H1 (cell line): Measurements from ENCODE around the gene CEP104. TPM values are rescaled to one million over a fixed set of nuclear protein-coding genes. Genes with fewer than 3 reads are reported as not detected.

Source experiments
- CTCF ChIA-PET: fragments of 300-600 bp; sonication (Branson Sonifier 250); formaldehyde crosslinking; loops from one replicate; lab custom pipeline; 2021; ENCODE audit not compliant: partially characterized antibody; lab: Charles Lee
- POLR2A ChIA-PET: fragments of 300-600 bp; sonication (Branson Sonifier 250); formaldehyde crosslinking; loops from one replicate; lab custom pipeline; 2021; ENCODE audit warnings: inconsistent platforms; ENCODE audit not compliant: partially characterized antibody; lab: Charles Lee
- DNase-seq, 2 experiments: peaks; one replicate each; pipeline versions ENCODE4 v3.0.0 to v3.0.0-alpha.2; 2010 to 2022; ENCODE audit warnings: low spot score in 2 of 2, low read depth in 1 of 2, mixed read lengths in 1 of 2
- FAIRE-seq: peaks from 2 replicates; lab custom pipeline; 2011; peaks lifted over from hg19 to GRCh38; lab: Jason Lieb, UNC
- H2AFZ ChIP-seq: 2 replicates; pipeline ENCODE4 v1.8.1; 2012; ENCODE audit warnings: low read length, inconsistent platforms
- H2AK5ac ChIP-seq: 2 replicates; pipeline ENCODE4 v1.6.1; 2013; ENCODE audit warnings: low read depth, low read length
- H2BK120ac ChIP-seq: replicated peaks from 2 replicates; pipeline ENCODE3; 2013; ENCODE audit warnings: low read depth, low read length, inconsistent platforms
- H2BK12ac ChIP-seq: 2 replicates; pipeline ENCODE4 v1.6.1; 2013; ENCODE audit warnings: low read depth, low read length
- H2BK15ac ChIP-seq: 2 replicates; pipeline ENCODE4 v1.6.1; 2013; ENCODE audit warnings: low read length
- H2BK20ac ChIP-seq: 2 replicates; pipeline ENCODE4 v1.6.1; 2013; ENCODE audit warnings: low read length
- H2BK5ac ChIP-seq: 2 replicates; pipeline ENCODE4 v1.6.1; 2013; ENCODE audit warnings: low read depth, low read length
- H3K14ac ChIP-seq: 2 replicates; pipeline ENCODE4 v1.6.1; 2013; ENCODE audit warnings: inconsistent platforms; ENCODE audit not compliant: insufficient read length
- H3K18ac ChIP-seq: 2 replicates; pipeline ENCODE4 v1.6.1; 2013; ENCODE audit warnings: low read length; ENCODE audit errors: extremely low read depth
- H3K23ac ChIP-seq: 2 replicates; pipeline ENCODE4 v1.6.1; 2013; ENCODE audit warnings: inconsistent platforms; ENCODE audit not compliant: insufficient read length
- H3K23me2 ChIP-seq: 2 replicates; pipeline ENCODE4 v1.6.1; 2013; ENCODE audit warnings: low read depth, low read length
- H3K27ac ChIP-seq: 2 replicates; pipeline ENCODE4 v1.6.1; 2011; ENCODE audit warnings: low read depth, low read length, inconsistent platforms
- H3K27me3 ChIP-seq, 4 experiments: replicated peaks in 1 of 4; 1 replicate in 1 of 4; 2 replicates in 3 of 4; pipeline versions ENCODE4 v1.6.1 to v1.8.1; 2011 to 2013; ENCODE audit warnings: low read length in 3 of 4, mild to moderate bottlenecking in 3 of 4, inconsistent platforms in 2 of 4, mixed read lengths in 2 of 4, moderate library complexity in 1 of 4; ENCODE audit not compliant: control insufficient read depth in 3 of 4, insufficient read depth in 3 of 4; ENCODE audit errors: extremely low read depth in 1 of 4
- H3K36me3 ChIP-seq, 4 experiments: 2 replicates each; pipeline versions ENCODE4 v1.6.1 to v1.8.1; 2011 to 2013; ENCODE audit warnings: mild to moderate bottlenecking in 4 of 4, low read length in 3 of 4, moderate library complexity in 2 of 4, control low read depth in 1 of 4, inconsistent platforms in 1 of 4; ENCODE audit not compliant: insufficient read depth in 4 of 4, control insufficient read depth in 2 of 4
- H3K4ac ChIP-seq: replicated peaks from 2 replicates; pipeline ENCODE3; 2013; ENCODE audit warnings: low read length, low read depth, mixed read lengths, inconsistent platforms; ENCODE audit not compliant: insufficient read length
- H3K4me1 ChIP-seq, 4 experiments: replicated peaks in 1 of 4; 1 replicate in 1 of 4; 2 replicates in 3 of 4; pipeline versions ENCODE4 v1.6.1 to v1.8.1; 2011 to 2013; ENCODE audit warnings: low read length in 3 of 4, inconsistent platforms in 2 of 4, mixed read lengths in 1 of 4; ENCODE audit not compliant: insufficient read depth in 4 of 4, control insufficient read depth in 3 of 4
- H3K4me2 ChIP-seq, 2 experiments: 2 replicates each; pipeline versions ENCODE4 v1.6.1 to v1.8.1; 2011 to 2013; ENCODE audit warnings: low read depth in 2 of 2, low read length in 2 of 2, control low read depth in 1 of 2, inconsistent platforms in 1 of 2, mild to moderate bottlenecking in 1 of 2; ENCODE audit not compliant: insufficient read depth in 1 of 2
- H3K4me3 ChIP-seq, 4 experiments: fragments of 200-600, 300-600 bp in 1 of 4; sonication (generic), shearing (Covaris generic), sonication (Bioruptor Twin) in 1 of 4; 2 replicates each; pipeline versions ENCODE4 v1.5.1 to v1.8.1; 2011 to 2016; ENCODE audit warnings: low read length in 4 of 4, low read depth in 3 of 4, control low read depth in 2 of 4, inconsistent platforms in 2 of 4, mild to moderate bottlenecking in 2 of 4, mixed read lengths in 1 of 4, moderate library complexity in 1 of 4; ENCODE audit not compliant: insufficient read depth in 2 of 4; ENCODE audit errors: extremely low read depth in 1 of 4
- H3K56ac ChIP-seq: replicated peaks from 2 replicates; pipeline ENCODE3; 2013; ENCODE audit warnings: low read depth, mild to moderate bottlenecking, mixed read lengths, low read length, inconsistent platforms; ENCODE audit not compliant: insufficient read length
- H3K79me1 ChIP-seq: 2 replicates; pipeline ENCODE4 v1.6.1; 2013; ENCODE audit warnings: low read depth, low read length, control low read depth
- H3K79me2 ChIP-seq, 2 experiments: 2 replicates each; pipeline versions ENCODE4 v1.6.1 to v1.8.1; 2012 to 2013; ENCODE audit warnings: low read length in 2 of 2, mild to moderate bottlenecking in 2 of 2, inconsistent platforms in 1 of 2; ENCODE audit not compliant: insufficient read depth in 2 of 2, control insufficient read depth in 1 of 2
- H3K9ac ChIP-seq, 4 experiments: replicated peaks in 1 of 4; 1 replicate in 1 of 4; 2 replicates in 3 of 4; pipeline versions ENCODE4 v1.6.1 to v1.8.1; 2011 to 2013; ENCODE audit warnings: low read depth in 3 of 4, low read length in 3 of 4, control low read depth in 2 of 4, mild to moderate bottlenecking in 2 of 4, moderate library complexity in 2 of 4, inconsistent platforms in 1 of 4; ENCODE audit errors: extremely low read depth in 1 of 4
- H3K9me3 ChIP-seq, 2 experiments: 2 replicates each; pipeline versions ENCODE4 v1.6.1 to v1.8.1; 2012 to 2013; ENCODE audit warnings: mild to moderate bottlenecking in 2 of 2, moderate library complexity in 2 of 2, control low read depth in 1 of 2, inconsistent platforms in 1 of 2, low read depth in 1 of 2, low read length in 1 of 2, mixed read lengths in 1 of 2; ENCODE audit not compliant: insufficient read depth in 2 of 2
- H4K20me1 ChIP-seq, 2 experiments: replicated peaks in 1 of 2; 2 replicates each; pipeline versions ENCODE3 to v1.8.1; 2011 to 2013; ENCODE audit warnings: inconsistent platforms in 2 of 2, low read length in 2 of 2, mild to moderate bottlenecking in 1 of 2; ENCODE audit not compliant: insufficient read depth in 2 of 2, control insufficient read depth in 1 of 2
- H4K5ac ChIP-seq: 2 replicates; pipeline ENCODE4 v1.6.1; 2013; ENCODE audit warnings: low read length, low read depth, mixed read lengths, inconsistent platforms; ENCODE audit not compliant: insufficient read length
- H4K8ac ChIP-seq: 2 replicates; pipeline ENCODE4 v1.8.0; 2013; ENCODE audit warnings: mild to moderate bottlenecking, moderate library complexity, low read length, inconsistent platforms; ENCODE audit not compliant: insufficient read depth; ENCODE audit errors: extremely low read depth
- H4K91ac ChIP-seq: replicated peaks from 2 replicates; pipeline ENCODE3; 2013; ENCODE audit warnings: low read length, mixed read lengths, inconsistent platforms; ENCODE audit not compliant: insufficient read length
- CEBPB ChIP-seq: IDR thresholded peaks from 2 replicates; pipeline ENCODE4 v1.6.1; 2012; ENCODE audit warnings: low read depth, low read length
- CHD1 ChIP-seq: IDR thresholded peaks from 2 replicates; pipeline ENCODE4 v1.6.1; 2012; ENCODE audit warnings: low read depth, low read length, improper control_type of control experiment
- CTBP2 ChIP-seq: IDR thresholded peaks from 2 replicates; pipeline ENCODE4 v1.7.0; 2011; ENCODE audit warnings: borderline replicate concordance, mild to moderate bottlenecking, moderate library complexity, mixed read lengths, low read length; ENCODE audit not compliant: insufficient read depth, insufficient read length
- CTCF ChIP-seq, 3 experiments: IDR thresholded peaks; 1 replicate in 2 of 3; 2 replicates in 1 of 3; pipeline versions ENCODE4 v1.5.1 to v1.6.1; 2011; ENCODE audit warnings: low read length in 3 of 3, mild to moderate bottlenecking in 3 of 3, inconsistent platforms in 2 of 3, low read depth in 1 of 3, moderate library complexity in 1 of 3; ENCODE audit not compliant: insufficient read depth in 1 of 3; ENCODE audit errors: control extremely low read depth in 1 of 3
- GABPA ChIP-seq: IDR thresholded peaks from 2 replicates; pipeline ENCODE4 v1.6.1; 2011; ENCODE audit warnings: mild to moderate bottlenecking, low read length, moderate library complexity, borderline replicate concordance; ENCODE audit not compliant: insufficient read depth
- GTF2F1 ChIP-seq: IDR thresholded peaks from 2 replicates; pipeline ENCODE4 v1.6.1; 2012; ENCODE audit warnings: low read depth, low read length, improper control_type of control experiment, borderline replicate concordance
- HDAC6 ChIP-seq: IDR thresholded peaks from one replicate; pipeline ENCODE4 v1.7.1; 2012; ENCODE audit warnings: low read depth, mild to moderate bottlenecking, inconsistent platforms, low read length, moderate library complexity
- PHF8 ChIP-seq: fragments of 200-600 bp; sonication (generic); conservative IDR thresholded peaks from 2 replicates; pipeline ENCODE4 v1.7.1; 2012; ENCODE audit warnings: low read depth, mild to moderate bottlenecking, inconsistent platforms, low read length, moderate library complexity
- RXRA ChIP-seq: IDR thresholded peaks from 2 replicates; pipeline ENCODE4 v1.6.1; 2011; ENCODE audit warnings: low read depth, mild to moderate bottlenecking, low read length, moderate library complexity; ENCODE audit not compliant: insufficient read depth
- TCF12 ChIP-seq: IDR thresholded peaks from 2 replicates; pipeline ENCODE4 v1.6.1; 2011; ENCODE audit warnings: low read depth, mild to moderate bottlenecking, low read length
- TEAD4 ChIP-seq: IDR thresholded peaks from 2 replicates; pipeline ENCODE4 v1.6.1; 2012; ENCODE audit warnings: low read depth, low read length, inconsistent platforms, mixed read lengths
- YY1 ChIP-seq: IDR thresholded peaks from 2 replicates; pipeline ENCODE4 v1.6.1; 2011; ENCODE audit warnings: low read depth, mild to moderate bottlenecking, low read length
- WGBS, 2 experiments: shearing (Covaris generic) in 1 of 2; methylation state at CpG; one replicate each; pipeline versions ENCODE4 v1.1.6 to v1.1.7; 2013 to 2015; ENCODE audit warnings: low lambda C conversion rate in 2 of 2, mixed read lengths in 2 of 2, inconsistent platforms in 1 of 2, low coverage in 1 of 2, missing lambda C conversion rate in 1 of 2; ENCODE audit not compliant: insufficient replicate concordance in 2 of 2, insufficient coverage in 1 of 2, insufficient read length in 1 of 2; ENCODE audit errors: extremely low coverage in 1 of 2, missing lambda C conversion rate in 1 of 2; 5-methylcytosine and 5-hydroxymethylcytosine counted together
- polyA plus RNA-seq, 7 experiments: library from polyadenylated mRNA; depleted of rRNA in 3 of 7; stranded (reverse) in 5 of 7; unstranded in 2 of 7; fragments of >200 nt in 5 of 7; fragments of 200-250 nt in 2 of 7; gene quantifications; 1 replicate in 5 of 7; 2 replicates in 1 of 7; 4 replicates in 1 of 7; pipeline versions ENCODE4 v1.2.1 to v1.2.3, GENCODE V29; 2011 to 2013; ENCODE audit warnings: missing spikeins in 2 of 7, mixed read lengths in 2 of 7
- total RNA-seq: library from RNA; stranded (reverse); fragmentation: NEBNext Ultra II Directional; extraction: Animal tissue kit (Norgen Biotek cat#: 25700); gene quantifications from 2 replicates; pipeline ENCODE4 v1.2.1, GENCODE V29; 2021

Gene CEP104
- total and polyA plus RNA-seq, 2 of the 8 experiments (the other 6 are each of a cell fraction or from before 2014, with no cell fraction given) = 8.0 to 43.9 TPM

GRCh38 chr1:3895951-3896325, 38.9 kb upstream of the CEP104 start:
- Histone ChIP-seq H3K27ac (no peak overlapping the region), H3K9ac (no peak overlapping the region), H3K4me2 (no peak overlapping the region), H3K79me2 (peaks cover 8 to 62% of the 10 kb centered on the region in 2 experiments), H2AK5ac (no peak overlapping the region), H2BK15ac (no peak overlapping the region), H3K4ac (no peak overlapping the region), H3K79me1 (peaks cover 17% of the 10 kb centered on the region), H3K36me3 (peaks cover under 1 to 11% (median 7%) of the 10 kb centered on the region in 4 experiments; a peak in 5 of 8 replicates), H3K18ac (no peak overlapping the region), H4K20me1 (peaks cover 7 to 20% of the 10 kb centered on the region in 2 experiments), H2BK120ac (no peak overlapping the region), H2BK5ac (no peak overlapping the region; the same call in 1 of the 2 replicates), H3K9me3 (no peaks in the 10 kb centered on the region), H3K4me3 (no peak overlapping the region), H4K5ac (no peak overlapping the region), H2BK12ac (no peak overlapping the region), H3K23ac (no peak overlapping the region), H3K23me2 (peaks cover 6% of the 10 kb centered on the region), H3K4me1 (0 out of 7 replicates have a peak, but pooled peaks cover 0 to 1% (median 0%) of the 10 kb centered on the region in 4 experiments), H3K14ac (no peak overlapping the region), H3K56ac (no peak overlapping the region), H2BK20ac (no peak overlapping the region), H4K8ac (no peak overlapping the region), H3K27me3 (no peaks in the 10 kb centered on the region), H2AFZ (no peak overlapping the region), H4K91ac (no peak overlapping the region)
- WGBS, 2 experiments = 95% methylated on average over 4 of the region's 4 CpGs; no CpG with 5 or more reads in 1 of the 2 experiments
- ChIA-PET POLR2A (no interaction called here), CTCF (interaction anchor here (0.6 to 2.2 kb wide), 3 partner anchors 9 to 1986 kb away, joined by 3 to 5 read pairs (median 3); no protein-coding TSS in a partner anchor)
- FAIRE-seq (no peak), DNase-seq (no peak)
- no peak for TF ChIP-seq CEBPB
- TF ChIP-seq GTF2F1 = no peak
- TF ChIP-seq CTBP2 = no peak
- no peak for TF ChIP-seq CHD1
- TF ChIP-seq TCF12 = no peak
- TF ChIP-seq CTCF (IDR thresholded peaks at IDR 0.05; ENCODE audit: control extremely low read depth in 1 of 3, insufficient read depth in 1 of 3, low read depth in 1 of 3, low read length in 3 of 3) = no peak
- no peak for TF ChIP-seq GABPA
- no peak for TF ChIP-seq HDAC6
- no peak for TF ChIP-seq YY1
- TF ChIP-seq TEAD4 = no peak
- TF ChIP-seq PHF8 = no peak
- TF ChIP-seq RXRA = no peak
